ENCODE measurements around the gene SFXN2.
"Not testable (repeated sequence)": the region's sequence is repeated elsewhere in the genome, so short reads cannot be mapped to it uniquely, and the experiment has no call there.

SFXN2 gene, protein sequence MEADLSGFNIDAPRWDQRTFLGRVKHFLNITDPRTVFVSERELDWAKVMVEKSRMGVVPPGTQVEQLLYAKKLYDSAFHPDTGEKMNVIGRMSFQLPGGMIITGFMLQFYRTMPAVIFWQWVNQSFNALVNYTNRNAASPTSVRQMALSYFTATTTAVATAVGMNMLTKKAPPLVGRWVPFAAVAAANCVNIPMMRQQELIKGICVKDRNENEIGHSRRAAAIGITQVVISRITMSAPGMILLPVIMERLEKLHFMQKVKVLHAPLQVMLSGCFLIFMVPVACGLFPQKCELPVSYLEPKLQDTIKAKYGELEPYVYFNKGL

DNA sequence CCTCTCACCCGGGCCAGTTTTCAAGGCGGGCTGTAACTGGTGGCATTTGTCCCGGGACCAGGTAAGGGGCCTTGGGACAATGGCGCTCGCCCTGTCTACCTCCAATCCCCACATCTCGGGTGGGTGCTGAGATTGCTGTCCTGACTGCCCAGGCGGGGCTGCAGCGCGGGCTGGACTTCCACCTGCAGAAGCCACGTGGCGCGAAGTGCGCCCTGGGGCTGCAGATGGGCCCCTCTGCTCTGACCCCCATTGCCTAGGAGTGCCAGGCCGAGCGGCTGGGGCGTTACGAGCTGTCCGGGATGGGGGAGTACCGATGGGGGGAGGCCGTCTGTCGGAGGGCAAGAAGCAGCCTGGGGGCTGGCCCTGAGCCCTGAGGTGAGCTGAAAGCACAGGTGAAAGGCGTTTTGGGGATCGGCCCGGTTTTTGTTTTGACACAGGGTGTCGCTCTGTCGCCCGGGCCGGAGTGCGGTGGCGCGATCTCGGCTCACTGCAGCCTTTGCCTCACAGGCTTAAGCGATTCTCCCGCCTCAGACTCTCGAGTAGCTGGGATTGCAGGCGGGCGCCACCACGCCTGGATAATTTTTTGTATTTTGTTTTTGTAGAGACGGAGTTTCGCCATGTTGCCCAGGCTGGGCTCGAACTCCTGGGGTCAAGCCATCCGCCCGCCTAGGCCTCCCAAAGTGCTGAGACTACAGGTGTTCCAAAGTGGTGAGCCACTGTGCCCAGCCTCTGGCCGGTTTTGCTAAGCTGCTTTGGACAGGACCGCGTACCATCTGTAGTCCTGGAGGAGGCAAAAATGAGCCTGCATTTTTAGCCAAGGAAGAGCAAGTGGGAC, at the start of gene SFXN2:
TSS of gene SFXN2 (plus strand) at position 16 of the 835 bp plus-strand sequence. CDS start 12,001 bp downstream, outside the sequence.
- DNase-seq (ENCODE audit: low read depth in 2 of 2): no peak

DNA sequence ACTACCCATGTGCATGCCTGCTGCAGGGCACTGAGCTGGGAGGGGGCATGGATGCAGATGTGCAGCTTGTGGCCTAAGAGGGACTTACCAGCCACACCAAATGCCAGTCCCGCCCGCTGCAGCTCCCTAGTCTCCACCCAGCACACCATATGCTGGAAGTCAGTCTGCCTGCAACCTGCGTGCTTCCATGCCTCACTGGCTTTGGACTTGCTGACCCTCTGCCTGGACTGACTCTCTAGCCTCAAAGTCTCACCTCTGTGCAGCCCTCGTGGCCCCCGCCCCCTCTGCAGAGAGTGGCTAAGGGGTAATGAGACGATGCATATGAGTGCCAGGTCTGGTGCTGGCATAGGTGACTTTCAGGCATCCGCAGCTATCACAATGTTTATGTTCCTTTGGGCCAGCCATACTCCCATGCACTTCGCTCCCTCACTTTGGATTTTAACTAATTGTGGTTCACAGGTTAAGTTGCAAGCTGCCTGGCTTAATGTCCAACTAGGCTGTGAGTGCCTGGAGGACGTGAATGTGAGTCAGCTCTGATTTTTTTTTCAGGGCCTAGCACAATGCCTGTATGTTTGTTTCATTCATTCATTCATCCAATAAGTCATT, 48.4 kb upstream of the SFXN2 start:
- DNase-seq (ENCODE audit: low read depth in 2 of 2): no peak

DNA sequence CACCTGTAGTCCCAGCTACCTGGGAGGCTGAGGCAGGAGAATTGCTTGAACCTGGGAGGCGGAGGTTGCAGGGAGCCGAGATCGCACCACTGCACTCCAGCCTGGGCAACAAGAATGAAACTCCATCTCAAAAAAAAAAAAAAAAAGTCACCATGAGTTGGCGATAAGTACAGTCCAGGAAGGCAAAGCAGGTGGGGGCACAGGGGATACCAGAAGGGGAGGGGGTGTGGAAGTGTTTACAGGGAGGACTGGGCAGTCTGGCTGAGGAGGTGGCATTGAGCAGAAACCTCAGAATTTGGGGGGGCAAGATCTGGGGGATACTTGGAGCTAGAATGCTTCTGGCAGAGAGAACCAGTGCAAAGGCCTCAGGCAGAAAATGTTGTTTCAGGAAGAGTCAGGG, 47.0 kb upstream of the SFXN2 start:
- not testable (repeated sequence) for DNase-seq (ENCODE audit: low read depth in 2 of 2)

DNA sequence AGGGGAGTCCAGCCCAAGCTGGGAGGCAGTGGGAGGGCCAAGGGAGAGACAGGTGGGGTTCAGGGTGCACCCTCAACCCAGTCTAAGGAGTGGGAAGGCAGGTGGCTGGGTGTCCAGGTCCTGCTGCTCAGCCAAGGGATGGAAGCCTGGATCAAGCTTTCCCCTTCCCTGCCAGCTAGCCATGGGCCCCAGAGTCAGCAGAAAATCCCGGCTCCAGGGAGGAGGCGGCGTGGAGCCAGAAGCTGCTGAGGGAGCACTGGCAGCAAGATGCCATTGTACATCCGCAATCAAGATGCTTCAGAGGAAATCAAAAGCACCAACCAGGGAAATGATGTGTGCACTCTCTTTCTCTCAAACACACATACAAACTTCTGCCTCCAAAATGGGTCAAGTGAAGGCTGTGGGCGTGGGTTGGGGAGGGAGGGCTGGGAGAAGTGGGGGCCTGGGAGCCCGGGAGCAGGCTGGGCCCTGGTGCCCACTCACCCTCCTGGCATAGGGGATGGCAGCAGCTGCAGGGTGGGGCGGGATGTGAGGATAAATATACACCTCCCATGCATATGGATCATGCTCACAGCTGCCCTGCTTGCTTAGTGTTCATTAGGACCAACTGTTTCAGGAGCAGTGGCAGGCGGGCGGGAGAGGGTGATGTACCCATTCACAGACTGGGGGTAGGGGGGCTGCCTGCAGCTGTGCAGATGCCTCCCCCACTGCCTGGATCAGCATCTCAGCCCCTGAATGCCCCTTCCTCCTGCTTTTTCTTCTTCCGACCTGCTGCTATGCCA, 45.9 kb upstream of the SFXN2 start:
- no peak for DNase-seq (ENCODE audit: low read depth in 2 of 2)

DNA sequence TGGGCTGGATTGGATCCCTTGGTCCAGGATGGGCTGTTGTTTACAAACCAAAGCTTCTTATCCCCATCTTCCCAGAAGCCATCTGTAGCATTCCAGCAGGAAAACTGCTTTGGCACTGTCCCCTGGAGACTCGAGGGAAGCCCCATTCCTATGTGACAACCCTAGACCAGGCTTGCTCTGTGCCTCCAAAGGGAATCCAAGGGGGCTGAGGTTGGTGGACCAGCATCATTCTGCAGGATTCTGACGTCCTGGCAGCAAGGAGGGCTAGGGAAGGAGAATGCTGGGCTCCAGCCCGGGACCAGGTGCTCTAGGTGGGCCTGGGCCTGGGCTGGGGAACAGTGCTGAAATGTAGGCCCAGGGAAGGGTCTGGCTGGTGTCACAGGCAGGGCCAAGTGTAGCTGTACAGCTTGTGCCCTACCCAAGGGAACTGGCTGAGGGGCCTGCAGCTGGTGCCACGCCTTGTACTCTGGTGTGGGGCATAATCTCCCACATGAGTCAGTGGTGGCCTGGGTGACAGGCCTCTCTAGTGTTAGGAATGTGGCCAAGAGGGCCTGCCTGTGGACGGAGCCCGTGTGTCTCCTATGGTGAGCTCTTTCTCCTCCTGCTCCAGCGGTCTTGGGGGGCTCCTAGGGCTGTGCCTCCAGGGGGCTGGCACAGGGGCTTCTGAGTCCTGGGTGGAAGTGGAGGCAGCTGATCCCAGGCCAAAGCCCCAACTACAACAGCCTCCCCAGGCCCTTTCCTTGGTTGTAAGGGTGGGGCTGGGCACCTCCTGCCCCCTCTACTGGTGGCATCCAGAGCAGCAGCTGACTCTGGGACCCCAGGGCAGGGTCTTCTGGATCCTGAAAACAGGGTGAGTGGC, 45.0 kb upstream of the SFXN2 start:
- DNase-seq (ENCODE audit: low read depth in 2 of 2): no peak

DNA sequence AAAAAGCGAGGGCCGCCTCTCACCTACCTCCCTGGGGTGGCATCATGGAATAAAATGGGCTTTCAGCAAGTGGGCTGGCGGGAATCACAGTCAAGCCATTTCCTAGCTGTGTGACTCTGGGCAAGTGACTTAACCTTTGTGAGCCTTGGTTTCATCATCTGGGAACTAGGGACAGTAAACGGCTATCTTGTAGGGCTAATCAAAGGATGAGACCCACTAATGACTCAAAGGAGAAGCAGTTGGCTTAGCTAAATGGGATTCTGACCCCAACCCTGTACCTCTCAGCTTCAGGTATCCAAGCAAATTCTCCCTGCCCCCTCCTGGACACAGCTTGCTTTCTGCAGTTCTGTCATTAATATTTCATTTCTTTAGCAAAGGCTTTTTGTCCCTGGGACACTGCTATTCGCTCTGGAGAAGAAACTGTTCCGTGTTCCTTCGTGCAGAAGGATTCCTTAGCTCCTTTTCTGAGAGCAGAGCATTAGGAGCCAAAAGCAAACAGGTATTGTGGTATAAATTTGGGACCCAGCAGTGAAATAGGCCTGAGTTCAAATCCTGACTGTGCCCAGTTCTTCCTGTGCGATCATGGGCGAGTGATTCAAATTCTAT, 44.3 kb upstream of the SFXN2 start:
- no peak for DNase-seq (ENCODE audit: low read depth in 2 of 2)

DNA sequence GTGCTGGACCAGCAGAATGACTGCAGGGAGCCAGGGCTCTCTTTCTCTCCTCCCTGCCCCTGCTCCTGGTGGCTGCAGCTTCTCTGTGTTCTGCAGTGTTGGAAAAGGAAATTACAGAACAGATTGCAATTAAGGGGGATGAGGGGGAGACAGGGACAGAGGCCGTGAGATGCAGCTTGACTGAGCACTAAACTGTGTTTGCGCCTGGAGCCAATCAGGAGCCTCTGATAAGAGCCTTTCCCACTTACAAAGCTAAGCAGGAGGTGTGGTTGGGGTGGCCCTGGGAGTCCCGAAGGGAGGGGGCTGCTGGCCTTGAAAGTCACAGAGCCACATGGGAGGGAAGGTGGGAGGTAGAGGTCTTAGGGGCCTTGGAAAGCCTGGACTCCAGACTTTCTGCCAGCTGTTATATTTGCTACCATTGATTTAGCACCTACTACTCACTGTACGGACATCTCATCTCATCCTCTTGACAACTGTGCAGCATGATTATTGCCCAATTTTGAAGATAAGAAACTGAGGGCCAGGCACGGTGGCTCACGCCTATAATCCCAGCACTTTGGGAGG, 43.5 kb upstream of the SFXN2 start:
- DNase-seq (ENCODE audit: low read depth in 2 of 2): no peak

DNA sequence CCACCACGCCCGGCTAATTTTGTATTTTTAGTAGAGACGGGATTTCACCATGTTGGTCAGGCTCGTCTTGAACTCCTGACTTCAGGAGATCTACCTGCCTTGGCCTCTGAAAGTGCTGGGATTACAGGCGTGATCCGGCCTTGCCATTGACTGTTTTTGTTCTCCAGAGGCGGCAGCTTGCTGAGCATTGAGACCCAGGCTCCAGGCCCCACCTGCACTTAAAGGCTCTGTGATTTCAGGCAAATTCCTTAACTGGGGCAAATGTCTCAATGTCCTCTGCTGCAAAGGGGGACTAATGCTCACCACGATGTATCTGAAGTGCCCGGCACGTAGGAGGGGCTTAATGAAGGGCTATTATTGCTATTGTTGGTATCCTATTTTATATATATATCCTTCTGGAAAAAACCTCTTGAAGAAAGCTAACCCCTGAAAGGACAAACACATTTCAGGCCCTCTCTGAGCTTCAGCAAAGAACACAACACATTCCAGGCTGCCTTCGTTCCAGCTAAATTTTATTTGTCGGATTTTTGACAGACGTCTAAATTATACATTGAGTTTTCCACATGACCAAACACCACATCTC, 41.1 kb upstream of the SFXN2 start:
- no peak for DNase-seq (ENCODE audit: low read depth in 2 of 2)

DNA sequence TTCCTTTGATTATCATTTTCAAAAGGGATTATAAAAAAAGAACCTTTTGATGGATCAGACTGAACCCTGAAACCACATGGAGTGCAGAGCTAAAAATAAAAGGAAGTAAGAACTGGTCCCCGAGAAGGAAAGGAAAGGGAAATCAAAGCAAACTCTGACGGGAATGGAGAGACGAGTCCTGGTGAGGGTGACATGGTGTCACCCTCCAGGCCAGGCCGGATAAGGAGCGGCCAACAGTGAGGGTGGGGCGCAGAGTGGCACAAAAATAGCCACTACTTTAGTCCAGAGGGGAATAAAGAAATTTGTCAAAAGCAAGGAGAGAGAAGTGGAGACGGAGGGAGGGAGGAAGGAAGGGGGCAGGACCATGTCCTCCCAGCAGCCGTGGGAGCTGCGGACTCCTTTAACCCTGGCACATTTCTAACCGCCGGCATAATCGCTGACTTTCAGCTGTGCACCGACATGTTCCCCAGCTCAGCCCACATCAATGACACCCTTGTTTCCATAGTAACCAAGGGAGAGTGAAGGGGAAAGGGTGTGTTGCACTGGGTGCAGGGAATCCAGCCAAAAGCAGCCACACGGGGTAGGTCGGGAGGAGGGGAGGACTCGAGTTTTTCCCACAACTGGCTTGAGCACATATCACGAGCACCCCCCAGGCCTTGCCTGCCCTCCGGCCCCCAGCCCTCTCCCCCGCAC, 40.5 kb upstream of the SFXN2 start:
- DNase-seq (ENCODE audit: low read depth in 2 of 2): peak in 1 of 2 experiments; percentile 39

DNA sequence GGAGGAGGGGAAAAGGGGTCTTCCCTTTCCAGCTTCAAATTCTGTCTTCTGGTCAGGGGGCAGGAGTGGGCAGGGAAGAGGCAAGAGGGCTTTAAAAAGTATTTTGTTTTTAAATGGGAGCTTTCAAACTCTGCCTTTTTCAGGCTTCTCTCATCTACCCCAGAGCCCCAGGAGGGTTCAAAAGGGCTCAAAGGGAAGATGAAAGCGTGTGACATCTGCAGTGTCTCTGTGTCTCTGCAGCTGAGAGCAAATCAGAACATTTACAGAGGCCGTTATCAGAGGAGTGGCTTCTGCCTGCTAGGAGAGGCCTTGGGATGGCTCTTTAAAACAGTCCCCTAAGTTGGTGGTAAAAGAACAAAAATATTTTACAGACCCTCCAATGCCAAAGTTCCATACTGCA, 39.9 kb upstream of the SFXN2 start:
- DNase-seq (ENCODE audit: low read depth in 2 of 2): no peak

DNA sequence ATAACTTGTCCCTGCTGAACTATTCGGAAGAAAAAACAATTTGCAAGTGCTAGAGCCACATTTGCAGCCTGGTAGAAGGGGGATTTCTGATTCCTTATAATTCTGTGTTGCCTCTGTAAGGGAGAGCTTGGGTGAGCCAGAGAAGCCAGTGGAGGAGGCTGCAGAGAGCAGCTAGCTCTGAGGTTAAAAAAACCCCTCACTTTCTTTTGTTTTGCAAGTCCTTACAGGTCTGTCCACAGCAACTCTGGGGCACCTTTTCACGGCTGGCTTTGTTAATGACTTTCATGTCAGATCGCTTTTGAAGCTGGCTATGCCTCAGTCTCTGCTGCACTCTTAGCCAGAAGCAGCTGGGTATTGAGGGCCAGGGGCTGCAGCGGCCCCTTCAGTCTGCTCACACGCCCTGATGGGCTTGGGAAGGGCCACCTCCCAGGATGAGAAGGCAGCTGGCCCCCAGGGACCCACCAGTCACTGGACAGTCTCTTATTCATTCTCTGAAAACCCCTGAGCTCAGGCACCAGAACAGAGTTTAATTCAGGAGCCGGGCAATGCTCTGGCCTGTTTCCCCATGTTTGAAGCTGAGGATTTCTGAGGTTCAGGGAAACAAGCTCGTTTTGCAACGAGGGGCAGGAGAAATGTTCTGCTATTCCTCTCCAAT, 39.3 kb upstream of the SFXN2 start:
- DNase-seq (ENCODE audit: low read depth in 2 of 2): no peak

DNA sequence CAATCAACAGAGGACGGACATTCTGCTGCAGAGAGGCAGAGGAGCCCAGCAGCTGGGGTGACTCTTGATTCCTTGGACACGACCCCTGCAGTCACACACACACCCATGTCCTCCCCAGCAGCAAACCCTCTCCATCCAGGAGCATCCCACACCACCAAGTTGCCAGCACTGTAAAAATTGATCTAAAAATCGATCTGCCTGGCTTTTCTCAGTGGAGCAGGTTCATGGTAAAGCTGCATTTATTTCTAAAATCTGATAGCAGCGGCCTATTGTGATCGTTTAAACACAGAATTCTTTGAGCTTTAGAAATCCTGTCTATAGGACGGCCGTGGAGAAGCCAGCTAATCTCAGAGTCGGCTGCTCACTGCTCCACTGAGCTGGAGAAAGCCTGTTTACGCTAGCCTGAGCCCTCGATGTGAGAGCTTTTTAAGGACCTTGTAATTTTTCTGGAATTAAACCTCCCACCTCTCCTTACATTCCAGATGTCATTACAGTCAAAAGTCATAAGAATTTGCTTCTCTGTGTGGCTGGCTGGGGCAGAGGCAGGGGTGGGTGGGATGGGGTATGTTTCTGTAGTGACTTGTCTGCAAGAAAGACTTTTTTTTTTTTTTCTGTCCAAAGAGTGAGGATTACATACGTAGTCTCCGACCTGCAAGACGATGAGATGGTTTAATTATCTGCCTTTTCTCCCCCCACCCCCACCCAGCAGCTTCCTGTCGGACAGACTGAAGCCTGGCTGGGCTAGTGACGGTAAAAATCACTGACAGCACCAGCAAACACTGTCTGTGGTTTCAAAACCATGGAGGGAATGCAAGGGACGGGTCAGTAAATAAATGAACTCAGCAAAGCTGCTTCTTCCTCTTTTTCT, 38.5 kb upstream of the SFXN2 start:
- DNase-seq (ENCODE audit: low read depth in 2 of 2): peak; percentile 90 to 91

DNA sequence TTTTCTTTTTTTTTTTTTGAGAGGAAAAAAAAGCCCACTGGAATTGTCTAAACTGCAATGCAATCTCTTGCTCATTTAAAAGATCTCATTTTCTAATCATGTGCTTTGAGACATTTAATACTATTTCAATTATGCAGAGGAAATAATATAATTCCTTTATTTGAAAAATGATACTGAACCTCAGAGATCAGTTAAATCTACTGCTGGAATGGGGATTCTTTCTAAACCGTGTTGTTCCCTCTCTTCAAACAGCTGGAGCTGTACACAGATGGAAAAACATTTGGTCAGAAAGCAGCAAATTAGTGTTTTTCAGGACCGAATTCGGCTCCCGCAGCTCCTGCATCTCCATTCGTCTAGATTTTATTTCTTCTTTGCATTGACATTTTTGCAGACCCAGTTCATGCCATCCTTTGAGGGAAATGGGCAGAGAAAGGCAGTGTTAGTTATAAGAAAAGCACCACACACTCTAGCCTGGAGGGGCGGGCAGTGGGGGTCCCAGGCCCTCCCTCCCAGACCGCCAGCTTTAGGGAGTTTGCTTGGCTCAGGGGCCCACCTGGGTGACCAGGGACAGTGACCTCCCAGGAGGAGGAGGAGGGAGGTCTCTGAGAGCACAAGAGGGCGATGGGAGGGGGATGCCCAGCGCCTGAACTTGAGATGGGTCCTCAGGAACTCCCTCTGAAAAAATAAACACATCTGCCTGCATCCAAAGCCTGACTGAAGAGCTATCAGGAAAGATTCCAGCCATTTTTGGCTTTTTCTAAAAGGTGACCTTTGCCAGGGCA, 37.7 kb upstream of the SFXN2 start:
- DNase-seq (ENCODE audit: low read depth in 2 of 2): no peak

DNA sequence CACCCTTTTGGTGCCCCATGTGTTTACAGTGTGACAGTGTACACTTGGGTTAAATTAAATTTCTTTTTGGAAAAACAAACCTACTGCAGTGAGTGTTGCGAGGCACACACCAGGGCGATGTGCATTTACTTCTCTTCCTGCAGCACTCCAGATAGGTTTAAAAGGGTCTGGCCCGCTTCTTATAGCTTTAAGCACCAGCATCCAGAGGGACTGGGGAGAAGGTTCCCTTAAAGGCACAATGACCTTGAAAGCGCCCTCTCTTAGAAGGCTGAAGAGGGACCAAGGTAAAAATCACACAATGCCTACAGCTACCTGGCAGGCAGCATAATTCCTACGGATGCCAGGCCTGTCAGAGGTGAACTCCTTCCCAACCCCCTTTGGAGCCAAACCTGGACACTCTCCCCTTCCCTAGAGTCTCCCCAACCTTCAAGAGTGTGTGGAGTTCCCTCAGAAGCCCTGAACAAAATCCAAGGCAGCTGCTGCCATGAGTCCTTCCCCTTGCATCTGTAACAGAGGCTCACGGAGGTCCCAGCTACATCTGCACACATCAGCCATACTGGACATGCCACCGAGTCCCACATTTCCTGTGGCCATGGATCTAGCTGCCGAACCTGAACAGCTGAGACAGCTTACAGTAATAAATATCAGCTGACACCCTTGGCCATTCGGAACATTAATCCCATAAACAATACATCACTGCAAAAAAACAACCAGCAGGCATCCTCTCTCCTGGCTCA, 36.9 kb upstream of the SFXN2 start:
- DNase-seq (ENCODE audit: low read depth in 2 of 2): no peak

DNA sequence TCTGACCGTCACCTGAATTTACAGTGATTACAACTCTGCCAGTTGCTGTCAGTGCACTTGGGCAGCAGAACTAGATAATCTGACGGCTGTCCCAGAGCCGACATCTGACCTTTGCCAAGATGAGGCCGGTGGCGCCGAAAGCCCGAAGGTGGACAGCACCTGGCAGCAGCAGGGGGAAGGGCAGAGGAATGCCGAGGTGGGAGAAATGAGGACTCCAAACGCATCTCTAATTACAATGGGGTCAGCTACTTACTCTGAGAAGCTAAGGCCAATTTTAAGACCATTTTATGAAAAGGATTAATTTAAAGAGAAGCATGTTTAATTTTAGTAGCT, 36.4 kb upstream of the SFXN2 start:
- no peak for DNase-seq (ENCODE audit: low read depth in 2 of 2)

DNA sequence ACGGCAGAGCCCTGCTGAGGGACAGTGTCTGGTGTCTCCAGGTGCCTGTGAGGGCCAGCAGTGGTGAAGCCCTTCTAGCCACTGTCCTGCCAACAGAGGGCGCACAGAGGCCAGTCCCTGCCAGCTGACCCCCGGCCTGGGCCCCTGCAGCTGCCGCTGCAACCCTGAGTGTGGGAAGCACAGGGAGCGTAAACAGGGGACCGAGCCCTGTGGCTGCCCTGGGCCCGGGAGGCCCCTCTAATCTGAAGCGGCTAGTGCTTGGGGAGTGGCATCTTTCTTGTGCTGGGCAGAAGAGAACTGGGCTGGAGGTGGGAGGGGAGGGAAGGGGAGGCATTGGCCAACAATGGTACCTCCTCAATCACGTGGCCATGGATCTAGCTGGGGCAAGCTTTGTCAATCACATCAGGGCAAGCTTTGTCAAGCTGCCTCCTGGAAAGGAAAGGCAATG, 35.6 kb upstream of the SFXN2 start:
- no peak for DNase-seq (ENCODE audit: low read depth in 2 of 2)
